GM20000 (cell line): ENCODE results near the gene SPRING1.

Source experiments
- DNase-seq: peaks from one replicate; pipeline ENCODE4 v3.0.0; 2012; ENCODE audit warnings: low spot score
- CTCF ChIP-seq: IDR thresholded peaks from 2 replicates; pipeline ENCODE4 v1.5.1; 2012; ENCODE audit warnings: mild to moderate bottlenecking, control low read depth; ENCODE audit errors: extremely low read depth, missing control alignments

Gene SPRING1

GRCh38 chr12:116774020-116774419, 36.2 kb upstream of the SPRING1 start:
- TF ChIP-seq CTCF, result no peak
- no peak for DNase-seq

GRCh38 chr12:116773276-116773731, 35.4 kb upstream of the SPRING1 start:
- no peak for DNase-seq
- no peak for TF ChIP-seq CTCF

- TF ChIP-seq CTCF, result no peak
- DNase-seq, result no peak
Observed at GRCh38 chr12:116771651-116772050, 33.8 kb upstream of the SPRING1 start.

- TF ChIP-seq CTCF, result no peak
- DNase-seq, result no peak
Observed at GRCh38 chr12:116766746-116767145, 28.9 kb upstream of the SPRING1 start.

- DNase-seq, result no peak
- TF ChIP-seq CTCF, result no peak
Observed at GRCh38 chr12:116766285-116766684, 28.4 kb upstream of the SPRING1 start.

- no peak for TF ChIP-seq CTCF
- no peak for DNase-seq
Observed at GRCh38 chr12:116765271-116765670, 27.4 kb upstream of the SPRING1 start.

- DNase-seq, result no peak
Observed at GRCh38 chr12:116761499-116761898, 23.6 kb upstream of the SPRING1 start.

More at GRCh38 chr12:116761499-116761898, 23.6 kb upstream of the SPRING1 start:
- TF ChIP-seq CTCF, result no peak
